Bone marrow (tissue), 2 donors: Measurements from ENCODE around the gene RRAS2.
A peak's percentile ranks its signal among the peaks of the same experiment; 100 is the strongest.
"Not testable (repeated sequence)": the region's sequence is repeated elsewhere in the genome, so short reads cannot be mapped to it uniquely, and the experiment has no call there.

Experiments
- DNase-seq, 2 donors: peaks; one replicate each; lab custom pipeline; 2025; lab: John Stamatoyannopoulos, UW

Gene RRAS2

DNA sequence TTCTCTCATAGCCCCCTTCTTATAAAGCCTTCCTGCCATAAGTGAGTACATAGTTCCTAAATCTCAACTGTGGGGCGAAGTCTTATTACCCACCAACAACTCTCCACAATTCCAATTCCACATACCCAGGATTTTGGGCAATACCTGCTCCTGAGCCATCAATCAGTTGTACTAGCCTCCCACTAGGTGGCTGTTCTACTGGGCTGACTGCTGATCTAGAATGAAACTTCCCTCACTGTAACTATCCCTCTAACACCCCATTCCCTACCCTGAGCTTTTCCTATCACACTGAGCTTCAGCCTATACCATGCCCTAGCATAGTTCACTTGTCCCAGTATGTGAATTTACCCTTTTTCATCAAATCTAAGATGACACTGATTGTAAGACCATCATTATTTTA is 52.5 kb downstream of the RRAS2 start:
- DNase-seq: no peak

DNA sequence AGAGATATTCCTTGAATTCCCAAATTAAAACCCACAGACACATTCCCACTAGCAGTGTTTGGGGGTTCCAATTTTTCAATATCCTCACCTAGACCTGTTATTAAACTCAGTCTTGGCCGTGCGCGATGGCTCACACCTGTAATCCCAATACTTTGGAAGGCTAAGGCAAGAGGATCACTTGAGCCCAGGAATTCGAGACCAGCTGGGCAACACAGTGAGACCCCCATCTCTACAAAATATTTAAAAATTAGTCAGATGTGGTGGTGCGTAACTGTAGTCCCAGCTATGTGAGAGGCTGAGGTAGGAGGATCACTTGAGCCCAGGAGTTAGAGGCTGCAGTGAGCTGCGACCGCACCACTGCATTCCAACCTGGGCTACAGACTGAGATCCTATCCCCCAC is 53.3 kb downstream of the RRAS2 start:
- DNase-seq: no peak

DNA sequence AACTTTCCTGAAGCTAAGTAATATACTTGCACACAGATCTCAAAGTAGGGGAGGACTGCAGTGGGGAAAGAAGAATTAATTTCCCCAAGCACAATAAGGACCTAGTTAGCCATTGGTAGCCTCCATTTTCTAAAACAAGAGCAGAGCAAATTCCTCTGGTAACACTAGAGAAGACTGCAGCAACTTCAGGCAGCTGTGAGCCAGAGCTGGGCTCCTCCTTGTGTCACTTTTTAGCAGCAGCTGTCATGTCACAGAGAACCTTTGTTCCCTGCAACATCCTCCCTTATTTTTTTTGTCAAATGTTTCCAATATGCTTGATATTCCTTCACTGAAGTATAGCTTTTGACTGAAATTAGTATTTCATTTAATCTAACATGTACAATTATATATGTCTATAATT is 54.4 kb downstream of the RRAS2 start:
- DNase-seq: peak in 1 of 2 donors; percentile 24

DNA sequence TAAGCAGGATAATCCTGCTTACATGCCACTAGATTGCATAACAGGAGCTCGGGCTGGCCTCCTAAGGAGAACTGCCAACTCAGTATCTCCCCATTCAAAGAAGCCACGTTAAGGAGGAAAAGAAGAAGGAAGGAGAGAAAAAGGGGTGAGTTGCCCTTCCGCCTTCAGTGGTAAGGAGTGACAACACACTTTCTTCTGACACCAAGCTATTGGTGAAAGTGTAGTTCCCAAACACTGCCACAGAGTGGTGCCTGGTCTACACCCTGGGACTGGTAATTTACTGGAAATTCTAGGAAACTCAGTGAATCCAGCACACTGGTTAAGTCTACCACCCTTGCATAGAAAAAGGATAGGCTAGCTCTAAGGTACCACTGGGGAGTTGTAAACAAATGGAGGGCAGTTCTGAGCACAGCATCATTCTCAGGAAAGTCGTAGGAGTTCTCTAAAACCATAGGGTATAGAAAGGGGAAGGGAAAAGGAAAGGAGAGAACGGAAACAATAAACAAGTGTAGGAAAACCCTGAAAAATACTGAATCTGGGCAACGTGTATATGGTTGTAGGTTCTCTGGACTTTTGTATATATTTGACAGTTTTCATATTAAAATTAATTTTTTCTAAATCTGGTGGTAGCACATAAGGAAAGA is 58.2 kb downstream of the RRAS2 start:
- peak in 1 of 2 donors; percentile 82 for DNase-seq

DNA sequence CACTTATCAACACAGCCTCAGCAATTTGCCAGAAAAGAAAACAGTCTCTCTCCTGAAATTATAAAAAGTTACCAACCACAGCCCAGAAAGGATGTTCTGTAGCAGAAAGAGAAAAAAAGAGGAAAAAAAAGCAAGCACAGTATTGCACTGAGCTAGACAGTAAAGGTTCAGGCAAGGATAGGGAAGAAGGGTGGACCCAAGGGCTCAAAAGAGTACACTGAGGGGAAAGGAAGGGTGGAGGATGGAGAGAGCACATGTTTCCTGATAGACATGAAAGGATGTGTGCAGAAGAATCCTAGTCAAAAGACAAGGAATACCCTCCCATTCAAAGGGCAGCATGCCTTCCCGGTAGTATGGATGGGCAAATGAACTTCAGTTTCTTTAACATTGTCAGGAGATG is 59.1 kb downstream of the RRAS2 start:
- DNase-seq: no peak

DNA sequence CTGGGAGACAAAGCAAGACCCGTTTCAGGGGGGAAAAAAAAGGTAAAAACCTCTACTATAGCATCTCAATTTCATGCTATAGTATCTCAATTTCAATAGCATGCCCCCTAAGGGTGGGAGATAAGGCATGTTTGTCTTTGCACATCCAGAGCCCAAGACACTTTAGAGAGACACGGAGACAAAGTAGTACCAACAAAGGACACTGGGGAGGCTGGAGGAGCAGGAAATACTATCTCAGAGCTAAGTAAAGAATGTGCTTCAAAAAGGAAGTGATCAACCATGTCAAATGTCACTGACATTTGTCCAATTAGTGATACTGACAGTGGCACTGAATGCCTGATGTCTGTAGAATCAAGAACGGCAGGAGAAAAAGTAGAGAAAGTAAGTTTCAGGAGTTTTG is 68.6 kb downstream of the RRAS2 start:
- DNase-seq: no peak

DNA sequence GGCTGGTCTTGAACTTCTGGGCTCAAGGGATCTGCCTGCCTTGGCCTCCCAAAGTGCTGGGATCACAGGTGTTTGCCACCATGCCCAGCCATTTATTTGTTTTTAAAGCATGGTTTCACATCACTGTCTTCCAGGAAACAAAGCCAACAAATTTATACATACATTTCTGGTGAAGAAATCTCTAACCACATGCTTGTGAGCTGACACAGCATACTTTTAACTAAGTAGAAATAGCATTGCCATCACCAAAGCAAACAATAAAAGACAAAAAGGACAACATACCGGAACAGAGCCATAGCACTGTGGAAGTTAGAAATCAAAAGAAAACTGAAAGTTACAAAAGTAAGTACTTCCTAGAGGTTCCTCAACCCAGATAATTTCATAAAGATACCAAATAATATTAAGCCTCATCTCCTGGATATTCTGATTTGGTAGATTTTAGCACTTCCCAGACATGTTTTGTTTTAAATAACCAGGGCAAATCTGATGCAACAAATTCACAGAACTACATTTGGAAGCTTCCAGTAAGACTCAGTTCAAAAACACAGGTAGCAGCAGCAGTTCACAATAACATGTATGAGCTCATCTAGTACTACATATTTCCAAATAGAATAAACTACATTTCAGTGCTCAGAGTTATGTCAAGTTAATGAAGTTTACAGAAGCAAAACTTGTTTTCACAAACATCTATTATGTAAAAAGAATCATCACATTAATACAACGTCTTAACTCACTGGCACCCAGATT is 70.6 kb downstream of the RRAS2 start:
- no peak for DNase-seq

DNA sequence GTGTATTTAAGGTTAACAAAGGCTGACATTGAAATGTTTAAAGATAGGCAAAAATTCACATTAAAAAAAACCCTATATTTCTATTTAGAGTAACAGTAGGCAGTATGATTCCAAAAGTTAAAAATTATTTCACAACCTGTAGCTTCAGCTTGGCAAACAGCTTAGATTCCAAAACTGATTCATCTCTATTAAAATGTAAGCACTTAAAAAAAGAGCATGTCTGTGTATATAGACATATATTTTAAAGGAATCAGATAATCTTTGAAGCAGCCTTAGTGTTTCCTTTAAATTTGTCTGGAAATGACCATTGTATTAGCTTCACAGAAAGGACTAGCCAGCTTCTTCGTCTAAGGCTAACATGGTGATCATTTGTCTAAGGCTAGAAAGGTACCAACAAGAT is 80.1 kb downstream of the RRAS2 start:
- DNase-seq: not testable (repeated sequence)

DNA sequence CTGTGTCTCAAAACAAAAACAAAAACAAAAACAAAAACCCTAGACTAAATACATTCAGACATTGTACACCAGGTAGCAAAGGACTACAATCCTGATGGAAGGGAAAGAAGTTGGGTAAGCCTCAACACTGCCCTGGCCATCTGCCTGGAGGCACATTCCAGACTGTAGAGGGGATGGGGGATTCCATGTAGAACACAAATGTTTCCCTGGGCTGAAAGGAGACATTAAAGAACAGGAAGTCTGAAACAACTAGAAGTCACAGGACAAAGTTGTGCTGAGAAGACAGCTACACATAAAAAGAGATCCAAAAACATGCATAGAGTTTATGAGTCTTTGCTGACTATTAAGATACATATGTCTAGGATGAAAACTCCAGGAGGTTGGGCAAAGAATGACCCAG is 83.9 kb downstream of the RRAS2 start:
- no peak for DNase-seq

DNA sequence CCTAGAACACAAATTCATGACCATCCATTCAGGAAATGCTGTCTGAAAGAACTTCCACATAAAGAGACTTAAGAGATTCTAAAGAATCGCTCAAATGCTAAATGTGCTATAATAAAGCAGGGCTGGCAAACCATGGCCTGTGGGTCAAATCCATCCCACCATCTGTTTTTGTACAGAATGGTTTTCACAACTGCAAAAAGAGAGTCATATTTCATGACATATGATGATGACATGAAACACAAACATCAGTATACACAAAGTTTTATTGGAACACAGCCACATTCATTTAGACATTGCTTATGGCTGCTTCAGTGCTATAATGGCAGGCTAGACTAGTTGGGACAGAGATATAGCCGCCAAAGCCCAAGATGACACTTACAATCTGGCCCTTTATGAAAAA is 85.1 kb downstream of the RRAS2 start:
- DNase-seq: no peak

DNA sequence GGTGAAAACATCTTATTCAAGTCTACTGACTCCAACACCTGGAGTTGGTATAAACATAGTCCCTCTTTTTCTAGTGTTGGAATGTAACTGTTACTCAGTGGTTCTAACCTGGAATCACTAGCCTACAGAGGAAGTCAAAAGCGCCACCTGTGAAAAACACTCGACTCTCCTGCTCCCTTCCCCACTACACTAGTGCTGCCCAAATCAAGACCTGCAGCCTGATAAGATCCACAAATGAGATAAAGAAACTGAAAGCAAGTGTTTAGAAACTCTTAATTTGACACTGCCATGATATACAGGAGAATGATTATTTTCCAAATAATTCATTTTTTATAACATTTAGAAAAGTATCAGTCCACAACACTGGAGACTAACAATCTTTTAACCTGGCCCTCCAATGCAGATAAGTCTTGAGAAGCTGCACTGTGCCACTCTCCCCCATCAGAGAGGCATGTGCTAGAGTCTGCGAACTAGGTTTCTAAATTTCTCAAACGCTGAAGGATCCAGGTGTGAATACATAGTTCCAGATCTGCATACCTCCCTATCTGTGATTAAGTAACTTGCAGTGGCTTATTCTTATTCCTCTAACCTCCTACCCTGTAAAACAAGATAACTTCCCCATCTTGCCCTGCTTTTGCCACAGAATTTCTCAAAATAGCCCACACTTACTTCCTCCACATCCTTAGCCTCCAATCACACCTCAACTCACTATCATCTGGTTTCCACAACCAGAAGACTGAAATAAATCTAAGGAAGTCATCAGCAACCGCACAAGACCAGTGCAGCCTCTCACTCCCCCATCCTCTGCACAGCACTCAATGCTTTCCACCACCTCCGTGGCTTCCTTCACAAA is 88.1 kb downstream of the RRAS2 start:
- peak in 1 of 2 donors; percentile 92 for DNase-seq

DNA sequence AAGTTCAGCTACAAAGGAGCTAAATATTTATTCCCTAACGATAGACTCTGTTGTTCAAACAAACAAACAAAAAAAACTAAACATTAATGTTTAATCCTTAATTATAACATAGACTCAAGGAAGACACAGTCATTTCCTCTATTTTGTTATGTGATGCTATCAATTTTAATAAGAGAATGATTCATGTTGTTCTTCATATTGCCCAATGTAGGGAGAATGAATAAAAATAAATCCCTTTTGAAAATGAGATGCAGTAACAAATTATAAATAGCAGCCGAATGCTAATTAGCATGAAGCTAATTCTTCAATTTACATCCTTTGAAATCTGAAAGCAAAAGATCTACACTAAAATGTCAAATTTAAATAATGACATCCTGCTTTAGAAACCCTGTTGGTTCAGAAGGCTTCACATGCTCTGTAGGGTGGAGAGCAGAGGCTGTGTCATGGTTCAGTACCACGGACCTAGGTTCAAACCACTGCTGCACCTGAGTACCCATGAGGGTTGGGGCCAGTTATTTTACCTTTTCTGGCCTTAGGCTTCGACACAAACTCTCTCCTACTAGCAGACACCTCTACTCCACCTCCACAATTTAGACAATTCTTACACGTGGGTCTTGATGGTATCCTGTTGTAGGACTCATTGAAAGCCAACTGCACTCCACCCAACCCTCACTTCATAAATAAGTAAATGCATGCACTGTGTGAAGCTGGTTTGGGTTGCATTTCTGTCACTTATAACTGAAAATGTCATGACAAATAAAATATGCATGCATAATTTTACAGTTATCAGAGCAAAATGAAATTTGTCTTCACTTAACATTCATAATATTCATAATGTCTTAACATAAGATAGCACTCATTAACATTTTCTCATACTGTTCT is 89.0 kb downstream of the RRAS2 start:
- no peak for DNase-seq

DNA sequence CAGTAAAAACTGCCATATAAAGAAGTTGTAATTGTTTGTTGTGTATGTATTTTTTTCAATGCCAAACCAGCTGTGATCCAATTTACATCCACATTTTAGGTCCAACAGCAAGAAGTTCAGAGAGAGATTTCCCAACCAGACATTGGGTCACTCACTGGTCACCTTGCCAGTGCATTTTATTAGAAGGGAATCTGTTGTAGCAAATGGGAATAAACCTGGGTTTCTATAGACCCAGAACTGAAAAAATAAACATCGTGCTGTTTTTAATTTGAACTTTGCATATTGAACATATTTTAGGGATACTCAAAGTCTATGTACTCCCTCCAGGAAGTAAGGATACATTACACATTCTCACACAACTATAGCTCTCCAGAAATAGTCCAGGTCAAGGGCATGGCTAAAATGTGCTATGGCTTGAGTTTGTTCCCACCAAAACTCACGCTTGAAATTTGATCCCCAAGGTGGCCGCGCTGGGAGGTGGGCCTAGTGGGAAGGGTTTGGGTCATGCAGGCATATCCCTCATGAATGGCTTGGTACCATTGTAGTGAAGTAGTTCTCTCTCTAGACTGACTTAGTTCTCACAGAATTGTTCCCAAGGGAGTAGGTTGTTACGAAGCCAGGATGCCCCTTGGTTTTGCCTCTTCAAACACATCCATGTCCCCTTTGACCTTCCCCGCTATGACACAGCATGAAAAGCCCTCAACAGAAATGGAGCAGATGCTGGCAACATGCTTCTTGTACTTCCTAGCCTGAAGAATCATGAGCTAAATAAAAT is 90.9 kb downstream of the RRAS2 start:
- no peak for DNase-seq

DNA sequence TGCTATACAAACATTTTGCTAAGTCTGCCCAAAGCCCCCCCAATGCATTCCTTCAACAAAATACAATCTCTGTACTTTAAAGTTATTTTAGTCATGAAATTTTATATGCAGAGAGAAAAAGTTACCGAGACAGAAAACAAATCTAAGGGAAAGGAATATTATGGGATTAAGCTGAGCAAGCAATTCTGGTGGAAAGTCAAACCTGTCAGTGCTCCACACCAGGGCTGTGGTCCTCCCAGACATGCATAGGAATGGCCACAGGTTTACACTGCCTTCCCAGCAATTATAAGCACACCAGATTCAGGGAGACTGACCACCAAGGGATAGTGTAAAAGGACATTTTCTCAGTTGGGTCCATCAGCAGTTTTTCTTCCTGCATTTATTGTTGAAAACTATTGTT is 92.4 kb downstream of the RRAS2 start:
- DNase-seq: no peak

DNA sequence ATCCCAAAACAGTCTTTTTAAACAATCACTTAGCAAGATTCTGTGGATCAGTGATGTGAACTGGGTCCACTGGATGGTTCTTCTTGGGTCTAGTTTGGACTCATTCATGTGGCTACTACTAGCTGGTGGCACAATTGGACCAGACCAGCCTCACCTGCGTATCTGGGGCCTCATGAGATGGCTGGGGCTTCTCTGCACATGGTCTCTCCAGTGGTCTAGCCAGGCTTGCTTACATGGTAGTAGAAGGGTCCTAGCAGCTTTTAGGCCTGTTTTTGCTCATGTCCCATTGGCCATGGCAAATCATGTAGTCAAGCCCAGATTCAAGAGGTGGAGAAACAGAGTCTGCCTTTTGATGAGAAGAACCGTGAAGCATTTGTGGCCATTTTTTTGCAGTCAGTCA is 94.0 kb downstream of the RRAS2 start:
- no peak for DNase-seq

DNA sequence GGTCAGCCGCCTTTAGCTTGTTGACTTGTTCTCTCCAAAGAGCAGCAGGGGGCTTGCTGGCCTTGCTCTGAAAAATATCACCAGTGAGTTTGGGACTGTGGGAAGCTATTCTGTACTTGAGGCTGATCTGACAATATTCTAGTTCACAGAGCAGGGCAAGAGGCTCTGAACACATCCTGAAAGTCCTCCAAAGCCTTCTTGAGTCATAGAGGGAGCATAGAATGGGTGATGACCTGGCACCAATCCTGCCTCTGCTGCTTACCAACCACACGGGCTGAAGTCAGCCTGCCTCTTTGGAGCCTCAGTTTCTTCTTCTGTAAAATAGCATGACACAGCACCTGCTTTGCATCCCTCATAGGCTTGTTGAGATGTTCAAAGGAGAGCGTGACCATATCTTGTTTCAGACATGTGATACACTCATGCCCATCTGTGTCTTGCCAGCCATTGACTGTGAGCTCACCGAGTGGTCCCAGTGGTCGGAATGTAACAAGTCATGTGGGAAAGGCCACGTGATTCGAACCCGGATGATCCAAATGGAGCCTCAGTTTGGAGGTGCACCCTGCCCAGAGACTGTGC is 96.6 kb downstream of the RRAS2 start:
- no peak for DNase-seq

DNA sequence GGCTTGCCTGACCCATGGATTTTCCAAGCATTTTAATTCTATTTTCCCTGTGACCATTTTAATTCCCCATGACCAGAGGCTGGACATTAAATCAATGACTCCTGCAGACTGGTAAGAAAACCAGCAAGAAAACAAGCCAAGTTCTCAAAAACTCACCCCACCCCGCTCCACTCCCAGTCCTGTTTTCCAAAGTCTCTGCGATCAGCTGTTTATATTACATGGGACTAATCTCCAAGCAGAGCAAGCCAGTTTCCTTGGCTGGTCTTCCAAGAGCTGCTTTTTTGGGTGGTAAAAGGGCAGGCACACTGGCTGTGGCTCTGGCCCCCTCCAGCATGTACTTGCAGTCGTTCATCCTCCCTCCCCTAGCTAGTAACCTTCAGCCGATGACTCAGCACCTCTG is 97.9 kb downstream of the RRAS2 start:
- no peak for DNase-seq

DNA sequence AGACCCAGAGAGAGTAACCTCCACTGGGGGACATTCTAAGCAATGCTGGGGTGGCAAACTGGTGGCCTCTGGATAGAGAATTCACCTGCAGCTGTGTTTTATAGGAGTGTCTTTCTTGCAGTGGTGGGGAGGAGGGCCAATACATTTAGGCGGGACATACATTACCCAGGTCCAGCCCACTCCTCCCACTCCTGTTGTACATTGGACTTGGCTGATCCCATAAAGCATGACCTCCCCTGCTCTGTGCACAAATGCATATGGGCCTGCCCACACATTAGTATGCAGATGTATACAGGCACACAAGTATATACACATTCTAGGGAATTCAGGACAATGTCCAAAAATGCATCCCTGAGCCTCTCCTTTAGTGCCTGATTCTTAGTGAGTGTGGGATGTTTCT is 99.1 kb downstream of the RRAS2 start:
- no peak for DNase-seq

DNA sequence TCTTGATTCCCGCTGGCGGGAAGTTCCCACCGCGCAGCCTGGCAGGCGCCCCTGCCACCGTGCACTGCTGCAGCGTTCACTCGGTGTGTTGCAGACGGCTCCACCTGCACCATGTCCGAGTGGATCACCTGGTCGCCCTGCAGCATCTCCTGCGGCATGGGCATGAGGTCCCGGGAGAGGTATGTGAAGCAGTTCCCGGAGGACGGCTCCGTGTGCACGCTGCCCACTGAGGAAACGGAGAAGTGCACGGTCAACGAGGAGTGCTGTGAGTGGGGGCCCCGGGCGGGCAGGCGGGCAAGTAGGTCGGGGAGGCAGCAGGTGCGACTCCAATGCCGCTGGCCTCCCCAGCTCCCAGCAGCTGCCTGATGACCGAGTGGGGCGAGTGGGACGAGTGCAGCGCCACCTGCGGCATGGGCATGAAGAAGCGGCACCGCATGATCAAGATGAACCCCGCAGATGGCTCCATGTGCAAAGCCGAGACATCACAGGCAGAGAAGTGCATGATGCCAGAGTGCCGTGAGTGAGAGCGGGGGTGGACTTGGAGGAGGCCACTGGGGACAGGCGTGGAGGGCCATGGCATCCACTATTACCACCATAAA is 99.7 kb downstream of the RRAS2 start:
- DNase-seq: no peak

DNA sequence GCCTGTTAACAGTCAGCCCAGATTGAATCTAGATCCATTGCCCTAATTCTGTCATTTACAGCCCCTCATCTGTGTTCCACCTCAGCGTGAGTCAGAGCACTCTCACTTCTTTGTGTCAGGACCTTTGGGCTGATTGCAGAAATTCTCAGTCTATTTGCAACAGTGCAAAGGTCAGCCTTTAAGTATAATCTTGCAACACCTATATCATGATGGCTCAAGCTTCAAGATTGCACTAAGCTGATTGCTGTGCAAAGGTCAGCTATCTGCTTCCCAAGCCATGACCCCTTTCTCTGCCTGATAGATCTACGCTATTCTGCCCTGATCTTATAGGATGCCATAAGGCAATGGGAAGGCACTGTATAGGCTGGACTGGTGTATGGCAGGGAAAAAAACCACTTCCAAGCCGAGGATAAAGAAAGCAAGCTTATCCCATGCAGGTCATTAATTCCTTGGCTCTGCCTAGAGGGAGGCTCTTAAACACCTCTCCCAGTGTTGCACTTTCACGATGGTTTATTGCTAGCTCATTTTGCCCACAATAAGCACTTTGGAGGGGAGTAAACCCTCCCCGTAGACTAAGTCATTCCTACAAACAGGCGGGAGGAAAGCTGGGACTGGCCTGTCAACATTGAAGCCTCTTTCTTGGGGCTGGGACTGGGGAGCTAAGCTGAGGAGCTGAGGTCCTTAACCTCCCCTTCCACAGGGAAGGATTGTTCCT is 100.6 kb downstream of the RRAS2 start:
- no peak for DNase-seq
